GM21576 (cell line): ENCODE measurements around the gene SERPINB3.
"Not testable (repeated sequence)": the region's sequence is repeated elsewhere in the genome, so short reads cannot be mapped to it uniquely, and the experiment has no call there.

Source experiments
- ATAC-seq: cut with Tn5 transposase; IDR thresholded peaks from one replicate; pipeline ENCODE4 v1.9.1; 2021; ENCODE audit warnings: mild to moderate bottlenecking, moderate library complexity; ENCODE audit not compliant: unreplicated experiment

SERPINB3 gene

DNA sequence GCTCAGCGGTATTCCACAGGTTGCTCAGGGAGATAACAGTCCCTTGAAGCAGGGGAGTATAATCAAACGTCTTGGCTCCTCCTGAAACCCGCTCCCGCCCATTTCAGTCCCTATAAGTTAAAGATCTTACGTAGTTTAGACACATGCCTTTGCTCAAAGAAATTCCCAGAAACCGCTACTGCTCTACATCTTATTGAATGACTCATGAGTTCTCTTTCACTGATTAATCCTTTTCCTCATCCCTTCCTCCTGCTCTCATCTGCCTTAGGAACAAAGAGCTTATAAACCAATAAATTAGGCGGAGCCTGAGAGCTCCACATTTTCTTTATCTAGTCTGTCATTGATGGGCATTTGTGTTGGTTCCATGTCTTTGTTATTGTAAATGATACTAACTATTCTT lies 13.5 kb downstream of the SERPINB3 start:
- no peak for ATAC-seq

DNA sequence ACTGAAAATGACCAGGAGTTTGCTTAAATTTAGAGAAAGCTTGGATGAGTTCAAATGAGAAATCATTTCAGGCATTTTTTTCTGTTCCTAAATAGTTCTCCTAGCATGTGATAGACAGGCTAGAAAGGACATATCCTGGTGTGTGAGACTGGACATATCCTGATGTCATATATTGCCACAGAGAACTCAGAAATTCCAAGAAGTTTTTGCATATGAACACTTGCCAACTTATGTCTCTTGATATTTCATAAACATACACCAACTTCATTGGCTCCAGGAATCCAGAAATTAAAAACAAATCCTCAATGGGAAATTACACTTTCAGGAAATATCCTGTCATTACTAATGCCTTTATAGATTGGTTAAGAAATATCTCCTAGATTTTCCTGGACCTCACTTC lies 14.8 kb downstream of the SERPINB3 start:
- ATAC-seq: no peak

DNA sequence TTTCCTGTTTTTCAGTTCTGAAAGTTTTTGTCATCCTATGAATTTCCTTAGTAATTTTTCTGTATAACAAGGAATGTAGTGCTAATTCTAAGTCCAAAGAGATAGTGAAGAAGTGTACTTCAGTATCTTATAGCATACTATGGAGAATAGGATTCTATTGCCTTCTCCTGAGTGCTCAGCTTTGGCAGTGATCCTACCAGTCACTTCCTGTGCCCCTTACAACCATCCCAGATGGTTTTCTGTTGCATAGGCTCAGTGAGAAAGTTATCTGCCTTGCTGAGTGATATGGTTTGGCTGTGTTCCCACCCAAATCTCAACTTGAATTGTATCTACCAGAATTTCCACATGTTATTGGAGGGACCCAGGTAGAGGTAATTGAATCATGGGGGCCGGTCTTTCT lies 17.0 kb downstream of the SERPINB3 start:
- not testable (repeated sequence) for ATAC-seq

DNA sequence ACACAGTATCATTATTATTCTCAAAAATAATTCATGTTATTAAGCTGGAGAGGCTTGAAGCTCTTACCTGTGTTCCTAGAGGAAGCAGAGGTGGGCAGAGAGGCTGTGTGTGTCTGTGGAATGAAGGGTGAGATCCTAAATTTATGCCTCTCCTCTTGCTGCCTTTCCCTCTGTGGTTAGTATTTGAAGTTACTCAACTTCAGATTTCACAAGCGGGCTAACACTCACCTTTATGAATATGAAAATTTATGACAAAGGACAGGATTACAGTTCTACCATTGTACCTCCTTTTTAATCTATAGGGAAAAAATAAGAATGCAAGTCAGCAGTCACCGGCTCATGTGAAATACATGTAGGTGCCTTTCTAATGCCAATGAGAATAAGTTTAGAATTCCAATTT lies 17.6 kb downstream of the SERPINB3 start, which contains the start of gene SERPINB4:
TSS of gene SERPINB4 (minus strand) at position 115 of the 400 bp plus-strand sequence. CDS start 679 bp downstream, outside the sequence.
- ATAC-seq: not testable (repeated sequence)

DNA sequence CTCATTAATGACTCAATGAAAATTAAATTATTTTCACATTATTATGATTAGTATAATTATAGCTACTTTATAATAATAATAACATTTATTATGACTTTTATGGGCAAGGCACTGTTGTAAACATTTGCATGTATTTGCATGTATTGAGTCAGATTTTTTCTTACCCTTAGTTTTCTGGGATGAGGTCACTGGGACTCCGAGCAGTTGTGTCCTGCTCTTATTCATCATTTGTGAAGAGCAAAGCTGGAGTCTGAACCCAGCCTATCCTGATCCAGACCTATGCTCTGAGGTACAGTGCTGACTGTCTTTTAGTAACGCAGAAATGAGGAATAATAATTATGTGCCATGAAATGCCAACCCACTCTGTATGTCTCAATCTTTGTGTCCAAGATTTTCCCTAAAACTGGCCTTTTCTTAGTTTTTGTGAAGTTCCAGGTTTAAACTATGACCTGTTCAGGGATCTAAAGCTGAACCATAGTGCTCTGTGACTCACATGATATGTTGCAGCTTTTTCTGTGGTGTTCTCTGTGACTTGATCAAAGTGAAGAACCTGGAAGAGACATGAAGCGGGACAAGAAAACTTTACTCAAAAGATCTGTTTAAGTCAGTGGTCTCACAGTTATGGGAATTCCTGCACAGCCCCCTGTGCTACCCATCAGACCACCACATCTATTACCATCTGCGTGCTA lies 18.9 kb downstream of the SERPINB3 start:
- not testable (repeated sequence) for ATAC-seq

DNA sequence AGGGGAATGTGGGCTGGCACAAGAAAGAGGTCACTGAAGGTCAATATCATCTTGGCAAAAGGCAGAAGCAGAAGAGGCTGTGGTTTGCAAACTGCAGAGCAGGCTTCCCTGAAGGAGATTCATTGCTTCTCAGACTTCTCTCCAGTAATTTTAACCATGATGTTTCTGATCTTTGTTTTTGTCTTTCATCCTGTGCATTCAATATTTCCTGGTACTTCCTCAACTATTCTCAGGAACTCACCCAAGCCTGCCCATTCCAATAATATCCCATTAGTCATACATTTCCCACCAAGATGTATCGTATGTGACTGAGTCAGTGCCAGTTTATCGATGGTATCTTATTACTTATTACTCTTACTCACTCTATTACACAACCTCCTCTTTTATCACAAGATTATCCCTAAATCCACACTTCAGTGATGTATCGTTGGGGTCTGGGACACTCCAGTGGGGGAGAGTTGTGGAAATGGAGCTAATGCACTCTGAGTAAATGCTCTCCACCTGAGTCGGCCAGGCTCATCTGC lies 20.5 kb downstream of the SERPINB3 start:
- ATAC-seq: not testable (repeated sequence)

DNA sequence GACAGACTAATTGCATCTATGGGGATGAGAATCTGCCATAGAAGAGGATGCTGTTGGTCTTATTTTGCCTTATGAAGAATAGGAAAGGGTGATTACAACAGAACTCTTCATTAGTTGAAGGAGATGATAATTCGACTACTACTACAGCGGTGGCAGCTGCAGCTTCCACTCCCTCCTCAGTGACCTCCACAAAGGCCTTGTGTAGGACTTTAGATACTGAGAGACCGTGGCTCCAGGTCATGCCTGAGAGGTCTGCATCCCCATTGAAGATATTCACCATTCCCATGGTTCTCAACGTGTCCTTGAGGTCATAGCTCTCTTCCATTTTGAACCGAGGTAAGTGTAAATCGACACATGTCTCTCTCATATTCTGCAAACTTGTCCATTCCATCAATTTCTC lies 24.0 kb downstream of the SERPINB3 start:
- no peak for ATAC-seq

DNA sequence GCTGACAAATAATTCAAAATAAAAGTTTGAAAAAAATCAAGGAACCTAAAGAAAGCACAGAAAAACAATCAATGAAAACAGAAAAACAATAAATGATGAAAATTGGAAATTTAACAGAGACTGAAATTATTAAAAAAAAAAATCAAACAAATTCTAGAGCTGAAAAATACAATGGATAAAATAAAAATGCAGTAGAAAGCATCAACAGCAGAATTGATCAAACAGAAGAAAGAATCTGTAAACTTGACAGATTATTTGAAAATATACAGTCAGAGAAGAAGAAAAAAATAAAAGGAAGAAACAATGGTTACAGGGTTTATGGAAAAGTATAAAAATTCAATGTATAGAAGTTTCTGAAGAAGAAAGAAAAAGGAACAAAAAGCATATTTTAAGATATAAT lies 33.9 kb downstream of the SERPINB3 start:
- no peak for ATAC-seq

DNA sequence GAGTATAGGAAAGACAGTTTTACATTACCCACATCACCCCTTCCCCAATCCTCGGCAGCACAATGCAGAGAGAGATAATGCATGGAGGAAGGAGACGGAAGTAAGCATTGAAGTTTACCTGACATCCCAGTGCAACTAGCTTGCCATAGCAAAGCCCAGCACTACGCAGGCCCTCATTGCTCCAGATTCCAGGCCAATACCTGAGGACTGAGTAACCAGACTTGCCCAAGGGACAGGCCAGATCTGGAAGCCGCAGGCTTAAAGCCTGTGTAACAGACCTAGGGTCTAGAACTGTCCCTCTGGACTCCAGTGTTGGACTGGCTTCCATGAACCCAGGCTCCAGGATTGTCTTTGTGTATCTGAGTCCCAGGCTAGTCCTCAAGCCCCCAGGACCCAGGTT lies 35.3 kb downstream of the SERPINB3 start:
- ATAC-seq: no peak

DNA sequence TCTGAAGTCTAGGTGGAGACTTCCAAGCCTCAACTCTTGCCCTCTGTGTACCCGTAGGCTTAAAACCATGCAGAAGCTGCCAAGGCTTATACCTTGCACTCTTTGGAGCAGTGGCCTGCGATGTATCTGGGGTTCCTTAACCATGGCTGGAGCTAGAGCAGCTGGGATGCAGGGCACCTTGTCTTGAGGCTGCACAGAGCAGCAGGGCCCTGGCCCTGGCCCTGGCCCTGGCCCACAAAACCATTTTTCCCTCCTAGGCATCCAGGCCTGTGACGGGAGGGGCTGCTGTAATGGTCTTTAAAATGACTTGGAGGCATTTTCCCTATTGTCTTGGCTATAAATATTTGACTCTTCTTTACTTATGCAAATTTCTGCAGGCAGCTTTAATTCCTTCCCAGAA lies 36.8 kb downstream of the SERPINB3 start:
- no peak for ATAC-seq

DNA sequence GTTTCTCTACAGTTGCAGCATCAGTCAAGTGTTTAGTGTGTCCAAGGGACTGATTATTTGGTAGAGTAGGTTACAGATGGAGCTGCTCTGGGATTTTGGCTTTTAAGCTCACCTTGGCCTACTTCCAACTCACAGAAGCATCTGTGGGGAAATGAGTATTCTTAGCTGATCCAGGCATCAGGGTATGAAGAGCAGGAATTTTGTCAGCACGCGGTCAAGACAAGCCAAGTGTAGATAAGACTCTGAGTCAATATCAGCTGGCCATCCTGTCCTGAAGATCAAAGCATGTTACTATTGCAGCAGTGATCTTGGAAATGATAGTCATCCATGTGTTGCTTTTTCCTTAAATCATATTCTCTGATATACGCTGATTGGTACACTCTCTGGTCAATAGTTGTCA lies 42.0 kb downstream of the SERPINB3 start:
- no peak for ATAC-seq

DNA sequence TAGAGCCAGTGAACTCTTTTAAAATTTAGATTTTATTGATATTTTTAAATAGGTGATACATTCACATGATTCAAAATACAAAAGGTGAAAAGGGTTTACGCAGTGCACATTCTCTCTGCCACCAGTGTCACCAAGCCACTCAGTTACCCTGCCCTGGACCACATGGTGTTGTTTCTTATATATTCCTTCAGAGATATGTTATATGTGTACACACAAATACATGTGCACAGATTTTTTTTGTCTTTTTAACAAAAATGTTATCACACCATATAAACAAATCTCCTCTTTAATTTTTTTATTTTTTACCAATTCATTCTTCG lies 43.8 kb downstream of the SERPINB3 start:
- no peak for ATAC-seq

DNA sequence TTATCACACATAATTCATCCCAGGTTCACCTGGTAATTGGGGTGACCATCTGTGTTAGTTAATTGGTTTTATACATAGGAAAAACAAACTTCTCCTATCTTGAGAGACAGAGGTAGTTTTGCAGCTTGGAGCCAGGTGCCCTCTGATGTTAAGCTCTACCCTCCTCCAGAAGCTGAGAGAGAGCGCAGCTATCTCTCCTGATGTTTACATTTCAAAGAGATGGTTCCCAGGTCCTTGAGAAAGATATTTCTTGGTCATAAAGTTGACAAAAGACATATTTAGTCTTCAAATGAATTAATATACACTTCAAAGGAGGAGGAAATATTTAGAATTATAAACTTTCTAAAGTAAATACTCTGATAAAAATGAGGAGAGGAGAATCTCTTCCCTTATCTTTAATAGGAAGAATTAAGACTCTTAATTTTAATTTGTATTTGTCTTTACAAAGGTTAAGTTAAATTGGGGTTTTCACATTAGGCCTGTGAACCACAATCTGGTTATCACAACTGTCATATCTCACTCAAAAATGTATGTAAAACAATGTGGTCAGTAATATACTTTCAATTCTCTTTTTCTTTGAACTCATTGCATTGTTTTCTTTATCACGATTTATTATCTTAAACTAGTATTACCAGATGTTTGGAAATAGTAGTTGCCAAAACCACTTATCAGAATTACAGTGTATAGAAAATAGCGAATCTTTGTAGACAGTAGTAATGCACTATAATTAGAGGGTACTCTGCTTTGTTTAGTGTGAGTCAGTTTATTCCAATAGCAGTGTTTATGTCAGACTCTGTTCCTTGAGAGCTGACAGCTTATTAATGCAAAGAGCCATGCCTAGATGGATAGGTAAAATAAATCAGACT lies 44.4 kb downstream of the SERPINB3 start:
- ATAC-seq: peak; percentile 87

DNA sequence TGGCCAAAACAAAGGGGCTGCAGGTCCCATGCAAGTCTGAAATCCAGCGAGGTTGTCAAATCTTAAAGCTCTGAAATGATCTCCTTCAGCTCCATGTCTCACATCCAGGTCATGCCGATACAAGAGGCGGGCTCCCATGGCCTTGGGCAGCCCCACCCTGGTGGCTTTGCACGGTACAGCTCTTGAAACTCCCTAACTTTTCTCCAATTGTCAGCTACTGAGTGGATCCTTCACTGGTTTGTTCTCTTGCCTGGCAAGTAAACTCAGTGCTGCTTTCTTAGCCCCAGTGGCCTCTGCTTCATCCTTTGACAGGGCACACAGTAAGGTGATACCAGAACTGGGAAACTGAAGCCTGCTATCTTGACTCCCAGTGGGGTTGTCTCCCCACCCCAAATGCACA lies 48.3 kb downstream of the SERPINB3 start:
- no peak for ATAC-seq

DNA sequence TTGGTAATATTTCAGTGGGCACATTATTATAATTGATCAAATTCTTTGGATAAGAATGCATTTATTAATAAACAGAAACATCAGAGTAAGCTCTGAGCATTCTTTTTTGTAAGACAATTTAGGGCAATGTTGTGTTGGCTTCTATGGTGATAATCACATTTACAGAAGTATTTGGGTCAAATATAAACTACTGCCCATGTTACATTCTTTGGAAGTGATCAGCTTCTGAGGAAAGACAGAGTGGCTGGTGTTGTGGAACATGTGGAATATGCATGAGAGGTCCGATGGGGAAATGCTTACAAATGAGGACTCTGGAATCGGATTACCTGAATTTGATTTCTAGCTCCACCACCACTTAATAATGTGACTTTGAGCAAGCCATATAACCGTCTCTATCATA lies 55.2 kb downstream of the SERPINB3 start:
- ATAC-seq: no peak
